ENCODE data around the gene RPS6KA2. TPM values are rescaled to one million over a fixed set of nuclear protein-coding genes. Genes with fewer than 3 reads are reported as not detected.

Gene RPS6KA2
- total RNA-seq, 1 donor, result 2.4 TPM

- no peaks in the 10 kb centered on the region for H3K27me3 ChIP-seq (ENCODE audit: insufficient read depth, low read length)
- no peaks in the 10 kb centered on the region for H3K4me1 ChIP-seq (ENCODE audit: insufficient read depth, low read length)
- H3K4me3 ChIP-seq (ENCODE audit: low read length), result no peak overlapping the region
- no peaks in the 10 kb centered on the region for H3K9me3 ChIP-seq (ENCODE audit: low read depth, low read length)
Observed at GRCh38 chr6:166478782-166479592, 148.1 kb downstream of the RPS6KA2 start.

- no peak overlapping the region for H3K4me3 ChIP-seq (ENCODE audit: low read length)
- H3K27me3 ChIP-seq (ENCODE audit: insufficient read depth, low read length), result no peaks in the 10 kb centered on the region
- H3K4me1 ChIP-seq (ENCODE audit: insufficient read depth, low read length), result no peaks in the 10 kb centered on the region
- no peaks in the 10 kb centered on the region for H3K9me3 ChIP-seq (ENCODE audit: low read depth, low read length)
Observed at GRCh38 chr6:166477647-166478365, 149.2 kb downstream of the RPS6KA2 start.

DNA sequence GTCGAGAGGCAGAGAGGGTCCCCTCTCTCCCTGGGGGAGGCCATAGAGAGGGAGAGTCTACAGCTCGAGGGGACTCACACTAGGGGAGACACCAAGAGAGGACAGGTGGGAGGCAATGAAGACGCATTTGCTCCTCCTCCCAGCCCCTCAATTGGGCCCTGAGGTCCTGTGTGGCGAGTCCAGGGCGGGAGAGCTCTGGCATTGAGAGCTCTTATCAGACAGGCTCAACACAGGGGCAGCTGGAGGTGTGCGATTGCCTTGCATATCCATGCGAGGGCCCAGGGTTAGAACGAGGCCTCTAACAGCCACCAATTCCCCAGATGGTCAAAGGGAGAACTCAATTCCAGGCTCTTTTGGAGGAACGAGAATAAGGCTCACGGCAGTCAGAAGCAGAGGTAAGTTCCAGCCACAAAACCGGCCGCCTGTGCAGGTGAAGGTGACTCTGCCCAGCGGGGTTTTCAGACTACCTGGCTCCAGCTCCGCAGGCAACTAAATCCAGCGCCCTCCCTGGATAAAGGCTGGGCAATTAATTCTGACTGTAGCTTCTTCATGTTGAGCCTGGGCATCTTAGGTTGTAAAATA, 150.3 kb downstream of the RPS6KA2 start:
- Histone ChIP-seq H3K9me3 (ENCODE audit: low read depth, low read length) (no peaks in the 10 kb centered on the region), H3K4me1 (ENCODE audit: insufficient read depth, low read length) (no peaks in the 10 kb centered on the region), H3K4me3 (ENCODE audit: low read length) (no peak overlapping the region), H3K27me3 (ENCODE audit: insufficient read depth, low read length) (no peaks in the 10 kb centered on the region)

DNA sequence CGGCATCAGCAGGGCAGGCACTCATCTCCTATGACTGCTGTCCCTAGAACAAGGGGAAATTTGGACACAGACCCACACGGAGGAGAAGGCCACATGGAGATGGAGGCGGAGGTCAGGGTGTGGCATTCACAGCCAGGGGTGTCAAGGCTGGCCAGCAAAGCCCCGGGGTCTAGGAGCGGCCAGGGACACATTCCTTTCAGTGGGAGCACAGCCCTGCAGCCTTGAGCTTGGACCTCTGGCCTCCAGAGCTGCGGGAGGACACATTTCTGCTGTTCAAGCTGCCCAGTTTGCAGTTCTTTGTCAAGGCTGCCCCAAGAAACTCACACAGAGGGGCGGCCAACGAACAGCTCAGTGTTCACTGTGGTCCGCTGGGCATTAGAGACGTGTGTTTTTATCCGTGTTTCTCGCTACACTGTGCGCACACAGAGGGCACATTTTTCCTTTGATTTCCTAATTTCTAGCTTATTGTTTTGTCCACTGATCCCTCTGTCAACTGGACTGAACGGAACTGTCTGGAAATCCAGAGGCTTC, 150.9 kb downstream of the RPS6KA2 start:
- no peaks in the 10 kb centered on the region for H3K27me3 ChIP-seq (ENCODE audit: insufficient read depth, low read length)
- no peak overlapping the region for H3K4me3 ChIP-seq (ENCODE audit: low read length)
- no peaks in the 10 kb centered on the region for H3K9me3 ChIP-seq (ENCODE audit: low read depth, low read length)
- H3K4me1 ChIP-seq (ENCODE audit: insufficient read depth, low read length), result no peaks in the 10 kb centered on the region

DNA sequence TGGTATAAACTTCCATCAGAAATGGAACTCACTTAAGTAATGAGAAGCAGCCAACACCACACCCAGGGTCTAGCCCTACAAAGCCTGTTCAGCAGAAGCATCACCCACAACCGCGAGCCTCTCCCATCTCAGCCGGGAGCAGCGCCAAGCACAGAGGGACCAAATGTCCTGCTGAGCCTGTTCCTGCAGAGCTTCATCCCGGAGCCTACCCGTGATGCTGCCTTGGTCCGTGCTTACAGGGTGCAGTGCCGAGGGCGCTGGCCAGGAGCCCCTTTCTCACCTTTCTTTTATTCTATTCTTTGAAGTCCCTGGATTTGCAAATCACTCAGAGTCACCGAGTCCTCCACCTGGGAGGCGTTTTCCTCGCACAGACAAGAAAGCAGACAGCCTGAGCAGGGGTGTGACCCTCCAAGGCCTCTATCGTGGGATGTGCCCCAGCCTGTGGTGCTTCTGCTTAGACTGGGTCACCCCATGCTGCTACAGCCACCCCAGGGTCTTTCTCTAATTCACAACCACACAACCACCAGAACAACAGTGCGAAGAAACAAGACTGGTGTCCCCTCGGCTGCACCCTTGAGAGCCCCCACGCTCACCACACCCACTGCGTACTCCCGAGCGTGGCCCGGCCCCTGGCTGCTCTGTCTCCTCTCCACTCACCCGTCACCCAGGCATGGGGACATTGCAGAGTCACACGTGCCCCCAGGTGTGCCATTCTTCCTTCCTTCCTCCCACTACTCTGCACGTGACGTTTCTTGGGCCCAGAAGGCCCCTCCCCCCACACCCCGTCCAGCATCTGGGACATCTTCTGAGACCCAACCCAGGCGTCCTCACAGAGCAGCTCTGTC, 152.1 kb downstream of the RPS6KA2 start:
- no peak overlapping the region for H3K4me3 ChIP-seq (ENCODE audit: low read length)
- H3K4me1 ChIP-seq (ENCODE audit: insufficient read depth, low read length), result no peaks in the 10 kb centered on the region
- H3K9me3 ChIP-seq (ENCODE audit: low read depth, low read length), result no peaks in the 10 kb centered on the region
- no peaks in the 10 kb centered on the region for H3K27me3 ChIP-seq (ENCODE audit: insufficient read depth, low read length)

DNA sequence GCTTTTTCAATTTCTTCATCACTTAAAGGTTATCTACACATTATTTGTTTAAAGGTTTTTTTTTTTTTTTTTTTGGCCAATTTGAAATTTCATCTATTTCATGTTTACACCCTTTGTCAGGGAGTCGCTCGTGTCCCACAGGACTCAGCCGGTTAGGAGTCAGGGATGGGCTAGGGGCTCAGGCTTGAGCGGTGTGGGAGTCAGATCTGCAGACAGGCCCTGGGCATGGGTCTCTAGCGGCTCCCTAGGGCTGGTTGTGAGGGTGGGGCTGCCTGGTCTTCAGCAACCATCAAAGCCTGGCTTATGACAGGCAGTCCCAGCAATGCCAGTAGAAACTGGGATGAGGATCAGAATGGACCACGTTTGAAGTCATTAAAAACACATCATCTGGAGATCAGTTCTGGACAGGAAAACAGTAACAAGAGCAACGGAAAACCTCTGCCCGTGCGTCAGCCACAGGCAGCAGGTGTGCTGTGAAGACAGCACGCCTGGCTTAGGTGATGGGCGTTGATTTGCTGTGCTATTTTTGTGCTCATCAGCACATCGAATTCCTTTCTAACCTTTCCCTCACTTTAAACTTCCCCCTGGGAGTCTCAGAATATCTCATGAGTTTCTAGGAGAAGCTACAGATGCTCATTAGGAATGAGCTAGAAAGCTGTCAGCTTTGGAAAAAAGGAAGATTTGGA, 153.0 kb downstream of the RPS6KA2 start:
- Histone ChIP-seq H3K9me3 (ENCODE audit: low read depth, low read length) (no peaks in the 10 kb centered on the region), H3K27me3 (ENCODE audit: insufficient read depth, low read length) (no peaks in the 10 kb centered on the region), H3K4me3 (ENCODE audit: low read length) (no peak overlapping the region), H3K4me1 (ENCODE audit: insufficient read depth, low read length) (no peaks in the 10 kb centered on the region)

GRCh38 chr6:166472636-166473035, 154.4 kb downstream of the RPS6KA2 start:
- Histone ChIP-seq H3K27me3 (ENCODE audit: insufficient read depth, low read length) (no peaks in the 10 kb centered on the region), H3K9me3 (ENCODE audit: low read depth, low read length) (no peaks in the 10 kb centered on the region), H3K4me1 (ENCODE audit: insufficient read depth, low read length) (no peaks in the 10 kb centered on the region), H3K4me3 (ENCODE audit: low read length) (no peak overlapping the region)

DNA sequence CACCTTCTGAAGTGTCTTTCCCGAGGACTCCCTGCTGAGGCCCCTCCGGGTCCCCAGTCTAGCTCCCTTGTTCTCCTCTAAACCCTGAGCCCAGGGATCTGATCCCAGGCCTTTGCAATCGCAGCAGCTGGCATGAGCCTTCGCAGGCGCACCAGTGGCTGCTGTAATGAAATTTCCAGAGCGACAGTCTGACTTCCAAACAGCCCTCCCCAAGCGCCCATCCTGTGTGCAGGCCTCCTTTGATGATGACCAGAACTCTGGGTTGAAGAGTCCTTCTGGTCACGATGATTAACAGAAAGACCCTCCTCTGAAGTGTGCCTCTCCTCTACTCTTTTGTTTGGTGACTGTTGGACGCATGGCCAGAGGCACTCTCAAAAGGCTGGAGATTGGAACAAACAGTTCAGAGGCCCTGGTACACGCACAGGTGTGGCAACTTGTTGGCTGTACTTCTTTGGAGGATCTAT, 155.2 kb downstream of the RPS6KA2 start:
- Histone ChIP-seq H3K27me3 (ENCODE audit: insufficient read depth, low read length) (no peaks in the 10 kb centered on the region), H3K9me3 (ENCODE audit: low read depth, low read length) (no peaks in the 10 kb centered on the region), H3K4me3 (ENCODE audit: low read length) (no peak overlapping the region), H3K4me1 (ENCODE audit: insufficient read depth, low read length) (no peaks in the 10 kb centered on the region)

DNA sequence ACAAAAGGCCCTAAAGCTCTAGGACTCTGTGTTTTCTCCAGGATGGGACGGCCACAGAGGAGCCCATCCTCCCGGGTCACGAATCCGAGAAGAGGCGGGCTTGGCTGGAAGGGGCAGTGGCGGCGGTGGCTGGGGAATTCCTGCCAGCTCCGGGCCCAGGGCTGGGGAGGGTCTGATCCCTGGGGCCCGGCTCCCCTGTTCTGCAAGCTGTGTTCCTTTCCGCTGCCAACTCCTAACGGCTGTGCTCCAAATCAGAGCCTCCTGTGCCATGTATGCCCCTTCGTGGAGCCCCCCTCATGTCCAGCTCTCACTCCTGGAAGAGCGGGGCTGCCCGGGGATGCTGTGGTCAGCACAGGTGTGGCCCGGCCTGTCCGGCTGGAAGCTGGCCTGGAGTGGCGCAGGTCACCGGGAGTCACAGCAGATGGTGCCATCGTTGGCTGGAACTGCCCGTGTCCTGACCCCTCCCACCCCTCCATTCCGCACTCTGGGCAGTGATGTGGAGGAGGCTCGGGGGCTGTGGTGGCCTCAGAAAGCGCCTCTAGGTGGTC, 156.1 kb downstream of the RPS6KA2 start:
- H3K4me1 ChIP-seq (ENCODE audit: insufficient read depth, low read length), result no peaks in the 10 kb centered on the region
- H3K9me3 ChIP-seq (ENCODE audit: low read depth, low read length), result no peaks in the 10 kb centered on the region
- H3K4me3 ChIP-seq (ENCODE audit: low read length), result no peak overlapping the region
- no peaks in the 10 kb centered on the region for H3K27me3 ChIP-seq (ENCODE audit: insufficient read depth, low read length)

GRCh38 chr6:166470029-166470862, 156.8 kb downstream of the RPS6KA2 start:
- H3K27me3 ChIP-seq (ENCODE audit: insufficient read depth, low read length), result no peaks in the 10 kb centered on the region
- H3K4me1 ChIP-seq (ENCODE audit: insufficient read depth, low read length), result no peaks in the 10 kb centered on the region
- no peak overlapping the region for H3K4me3 ChIP-seq (ENCODE audit: low read length)
- H3K9me3 ChIP-seq (ENCODE audit: low read depth, low read length), result no peaks in the 10 kb centered on the region

- H3K4me1 ChIP-seq (ENCODE audit: insufficient read depth, low read length), result no peaks in the 10 kb centered on the region
- no peaks in the 10 kb centered on the region for H3K9me3 ChIP-seq (ENCODE audit: low read depth, low read length)
- no peaks in the 10 kb centered on the region for H3K27me3 ChIP-seq (ENCODE audit: insufficient read depth, low read length)
- no peak overlapping the region for H3K4me3 ChIP-seq (ENCODE audit: low read length)
Observed at GRCh38 chr6:166469426-166469961, 157.6 kb downstream of the RPS6KA2 start.

DNA sequence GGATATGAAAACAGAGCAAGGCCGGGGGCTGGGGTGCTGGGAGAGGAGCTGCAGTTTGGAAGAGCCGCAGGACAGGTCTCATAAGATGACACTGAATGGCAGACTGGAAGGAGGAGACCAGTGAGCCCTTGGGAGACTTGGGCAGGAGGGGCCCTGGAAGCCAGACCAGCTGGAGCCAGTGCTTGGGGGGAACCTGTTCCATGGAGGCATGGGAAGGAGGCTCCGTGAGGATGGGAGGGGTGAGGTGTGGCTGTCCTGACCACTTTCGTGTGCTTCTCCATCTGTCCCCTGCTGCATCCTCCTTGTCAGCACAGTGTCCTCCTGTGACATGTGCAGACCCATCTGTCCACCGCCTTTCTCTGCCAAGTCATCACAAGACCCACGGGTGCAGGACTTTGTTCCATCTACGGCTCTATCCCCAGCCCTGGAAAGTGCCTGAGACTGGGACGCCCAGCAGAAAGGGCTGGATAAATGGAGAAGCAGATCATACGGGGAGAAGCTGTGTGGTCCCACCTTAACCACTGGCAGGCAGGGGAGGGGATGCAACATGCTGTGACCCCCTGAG, 159.5 kb downstream of the RPS6KA2 start:
- H3K4me1 ChIP-seq (ENCODE audit: insufficient read depth, low read length), result peaks cover 11% of the 10 kb centered on the region
- no peaks in the 10 kb centered on the region for H3K9me3 ChIP-seq (ENCODE audit: low read depth, low read length)
- H3K4me3 ChIP-seq (ENCODE audit: low read length), result no peak overlapping the region
- no peaks in the 10 kb centered on the region for H3K27me3 ChIP-seq (ENCODE audit: insufficient read depth, low read length)

Measured in mononuclear cell (primary cell).